Stimulated activated CD4-positive, alpha-beta T cell treated with anti-CD3 and anti-CD28 coated beads, Interleukin-1b, Interleukin-23, amount 100 ng/mL, for 1 hour (primary cell): Measurements from ENCODE around the gene NUP50.
"Not testable (repeated sequence)": the region's sequence is repeated elsewhere in the genome, so short reads cannot be mapped to it uniquely, and the experiment has no call there.

ENCODE experiments used
- DNase-seq, 2 donors: peaks; one replicate each; pipeline ENCODE4 v3.0.0-alpha.2; 2020; ENCODE audit warnings: low read depth in 2 of 2

NUP50 gene

GRCh38 chr22:45159652-45160462 lies 3.9 kb upstream of the NUP50 start:
- no peak for DNase-seq

GRCh38 chr22:45162531-45162930 lies 1.2 kb upstream of the NUP50 start:
- DNase-seq: no peak

GRCh38 chr22:45163099-45163450 lies 650 bp upstream of the NUP50 start:
- DNase-seq: no peak

GRCh38 chr22:45164270-45165088 lies 754 bp downstream of the NUP50 start:
- DNase-seq: peak in 1 of 2 donors; percentile 17

DNA sequence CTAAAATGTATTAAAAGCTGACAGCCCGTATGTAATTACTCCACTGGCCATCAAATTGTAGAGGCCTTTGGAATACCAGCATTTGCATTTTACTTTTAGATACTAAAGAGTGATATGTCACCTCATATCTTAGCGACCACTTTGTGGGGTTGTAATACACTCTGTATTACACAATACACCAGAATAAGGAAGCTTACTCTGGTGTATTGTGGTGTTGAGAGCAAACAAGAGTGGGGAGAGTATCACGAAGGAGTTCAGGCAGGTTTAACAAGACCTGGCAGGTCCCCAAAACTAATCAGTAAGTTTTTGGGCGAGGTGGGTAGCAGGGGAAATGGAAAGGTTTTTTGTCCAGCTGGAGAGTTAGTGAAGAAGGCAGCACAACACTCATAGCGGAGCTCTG lies 3.2 kb downstream of the NUP50 start:
- DNase-seq: no peak

DNA sequence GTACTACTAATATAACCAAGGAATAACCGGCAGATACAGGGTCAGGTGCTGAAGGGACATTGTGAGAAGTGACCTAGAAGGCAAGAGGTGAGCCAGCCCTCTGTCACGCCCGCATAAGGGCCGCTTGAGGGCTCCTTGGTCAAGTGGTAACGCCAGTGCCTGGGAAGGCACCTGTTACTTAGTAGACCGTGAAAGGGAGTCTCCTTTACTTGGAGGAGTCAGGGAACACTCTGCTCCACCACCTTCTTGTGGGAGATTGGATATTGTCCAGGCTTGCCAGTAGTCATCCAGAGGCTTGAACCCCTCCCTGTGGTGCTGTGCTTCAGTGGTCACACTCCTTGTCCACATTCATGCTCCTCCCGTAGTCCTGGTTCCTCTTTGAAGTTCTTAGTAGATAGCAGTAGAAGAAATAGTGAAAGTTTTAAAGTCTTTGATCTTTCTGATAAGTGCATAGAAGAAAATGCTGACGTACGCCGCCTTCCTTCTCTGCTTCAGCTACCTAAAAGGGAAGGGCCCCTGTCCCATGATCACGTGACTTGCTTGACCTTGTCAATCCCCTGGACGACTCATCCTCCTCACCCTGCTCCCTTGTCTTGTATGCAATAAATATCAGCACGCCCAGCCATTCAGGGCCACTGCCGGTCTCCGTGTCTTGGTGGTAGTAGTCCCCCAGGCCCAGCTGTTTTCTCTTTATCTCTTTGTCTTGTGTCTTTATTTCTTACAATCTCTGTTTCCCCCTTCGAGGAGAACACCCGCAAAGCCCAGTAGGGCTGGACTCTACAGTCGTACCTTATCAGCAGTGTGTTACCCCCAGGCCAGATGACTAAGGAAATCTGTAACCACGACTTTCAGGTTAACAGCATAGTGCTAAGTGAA lies 6.1 kb downstream of the NUP50 start:
- no peak for DNase-seq

DNA sequence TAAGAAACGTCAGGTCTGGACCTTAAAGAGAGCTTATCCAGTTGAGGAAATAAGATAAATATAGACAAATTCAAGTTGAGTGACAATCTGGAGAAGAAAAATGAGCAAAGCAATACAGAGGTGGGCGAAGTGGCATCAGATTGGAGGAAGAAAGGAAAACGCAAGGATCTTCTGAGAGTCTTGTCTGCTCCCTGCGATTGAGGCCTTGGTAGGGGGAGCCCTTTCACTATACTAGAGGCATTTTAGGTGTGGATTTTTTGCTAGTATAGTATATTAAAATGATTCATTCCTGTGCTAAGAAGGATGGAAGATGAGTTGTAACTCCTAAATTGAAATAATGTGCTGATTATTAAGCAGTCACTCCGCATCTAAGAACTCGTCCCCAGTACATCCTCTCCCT lies 8.1 kb downstream of the NUP50 start:
- no peak for DNase-seq

- no peak for DNase-seq
These were observed 9.3 kb downstream of the NUP50 start for GRCh38 chr22:45172881-45173585.

DNA sequence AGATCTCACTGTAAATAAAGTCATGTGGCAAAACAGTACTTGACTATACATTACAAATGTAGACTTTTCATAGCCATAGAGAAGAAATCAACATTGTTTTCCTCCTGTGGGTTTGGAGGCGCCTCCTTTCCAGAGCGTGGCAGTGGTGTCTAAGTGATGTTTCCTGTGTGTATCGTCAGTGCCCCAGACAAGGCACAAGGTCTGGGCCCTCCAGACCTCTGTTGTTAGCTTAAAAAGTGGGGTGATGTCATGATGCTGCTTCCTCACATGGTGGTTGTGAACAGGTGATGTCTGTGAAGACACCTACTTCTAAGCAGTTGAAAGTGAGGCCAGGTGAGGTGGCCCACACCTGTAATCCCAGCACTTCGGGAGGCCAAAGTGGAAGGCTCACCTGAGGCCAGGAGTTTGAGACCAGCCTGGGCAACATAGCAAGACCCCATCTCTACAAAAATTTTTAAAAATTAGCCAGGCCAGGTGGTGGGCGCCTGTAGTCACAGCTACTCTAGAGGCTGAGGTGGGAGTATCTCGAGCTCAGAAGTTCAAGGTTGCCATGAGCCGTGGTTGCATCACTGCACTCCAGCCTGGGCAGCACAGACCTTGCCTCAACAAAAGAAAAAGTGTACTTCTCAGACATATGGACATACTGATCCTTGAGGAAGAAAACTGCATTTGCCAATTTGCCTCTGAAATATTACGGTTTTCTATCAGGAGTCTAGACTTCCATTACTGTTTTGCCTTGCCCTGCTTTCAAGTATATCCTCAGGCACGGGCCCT lies 15.7 kb downstream of the NUP50 start:
- DNase-seq: no peak

GRCh38 chr22:45180146-45180679 lies 16.5 kb downstream of the NUP50 start:
- no peak for DNase-seq

- DNase-seq: no peak
These were observed 17.5 kb downstream of the NUP50 start for GRCh38 chr22:45181240-45181639.

GRCh38 chr22:45181766-45182165 lies 18.0 kb downstream of the NUP50 start:
- no peak for DNase-seq

DNA sequence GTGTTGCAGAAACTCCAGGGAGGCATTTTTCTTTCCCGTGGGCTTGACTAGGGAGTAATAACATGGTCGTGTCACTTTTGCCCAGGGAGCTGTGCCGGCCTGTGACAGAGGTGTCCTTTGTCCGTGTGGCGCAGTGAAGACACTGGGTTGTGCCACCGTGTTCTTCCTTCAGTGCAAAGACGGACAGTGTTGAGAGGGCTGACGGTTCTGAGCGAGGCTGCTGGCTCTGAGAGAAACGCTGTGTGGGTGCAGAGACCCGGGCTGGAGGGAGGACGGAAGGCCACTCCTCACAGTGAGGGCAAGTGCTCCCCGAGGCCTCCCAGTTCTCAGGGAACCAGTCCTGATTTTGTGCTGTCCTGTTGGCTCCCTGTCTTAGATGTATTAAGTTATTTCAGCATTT lies 20.2 kb downstream of the NUP50 start:
- DNase-seq: no peak

GRCh38 chr22:45185718-45186514 lies 22.2 kb downstream of the NUP50 start:
- DNase-seq: no peak

- no peak for DNase-seq
These were observed 24.2 kb downstream of the NUP50 start for GRCh38 chr22:45187891-45188290.

DNA sequence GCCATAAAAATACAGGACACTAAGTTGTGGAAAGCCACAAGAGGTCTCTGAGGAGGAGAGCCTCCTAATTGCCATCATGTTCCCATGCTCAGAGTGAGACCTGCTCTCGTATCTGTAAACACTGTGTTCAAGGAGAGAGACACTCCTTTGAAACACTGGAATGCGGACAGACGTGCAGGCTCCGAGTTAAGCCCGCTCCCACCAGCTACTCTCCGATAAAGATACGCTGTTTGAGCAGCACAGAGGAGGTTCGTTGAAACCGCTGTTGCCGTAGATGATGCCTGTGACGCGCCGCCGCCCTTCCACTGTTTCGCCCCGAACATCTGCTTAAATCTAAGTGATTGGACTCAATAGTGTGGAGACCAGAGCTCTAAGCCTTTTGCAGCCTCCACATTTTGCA lies 25.1 kb downstream of the NUP50 start:
- no peak for DNase-seq

DNA sequence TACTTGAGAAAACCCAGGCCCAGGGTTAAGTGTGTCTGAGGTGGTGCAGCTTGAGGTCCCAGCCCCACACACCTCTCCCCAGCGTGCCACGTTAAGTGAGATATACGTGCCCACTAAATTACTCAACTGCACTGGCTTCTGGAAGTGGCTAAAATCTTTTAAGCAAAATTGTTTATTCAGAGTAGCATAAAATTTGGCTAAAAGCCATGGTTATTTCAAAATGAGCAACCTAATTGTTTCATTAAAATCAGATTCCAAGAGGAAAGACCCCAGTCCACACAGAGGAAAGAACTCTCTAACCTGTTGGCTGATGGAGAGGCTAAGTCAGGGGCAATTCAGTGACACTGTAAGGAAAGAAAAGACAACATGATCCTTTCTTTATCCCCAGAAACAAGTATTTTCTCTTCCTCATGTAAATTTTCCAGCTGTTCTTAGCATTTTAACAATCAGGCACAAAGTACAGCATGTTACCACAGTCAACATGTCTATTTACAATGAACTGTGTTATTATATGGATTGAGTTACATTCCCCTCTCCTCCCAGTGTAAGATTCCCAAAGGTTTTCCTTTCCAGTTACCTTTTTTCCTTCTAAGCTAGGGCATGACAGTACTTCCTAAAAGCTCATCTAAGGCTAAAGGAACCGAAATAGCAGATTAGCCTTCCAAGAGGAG lies 26.6 kb downstream of the NUP50 start:
- no peak for DNase-seq

- DNase-seq: not testable (repeated sequence)
These were observed 28.0 kb downstream of the NUP50 start for GRCh38 chr22:45191746-45192145.

DNA sequence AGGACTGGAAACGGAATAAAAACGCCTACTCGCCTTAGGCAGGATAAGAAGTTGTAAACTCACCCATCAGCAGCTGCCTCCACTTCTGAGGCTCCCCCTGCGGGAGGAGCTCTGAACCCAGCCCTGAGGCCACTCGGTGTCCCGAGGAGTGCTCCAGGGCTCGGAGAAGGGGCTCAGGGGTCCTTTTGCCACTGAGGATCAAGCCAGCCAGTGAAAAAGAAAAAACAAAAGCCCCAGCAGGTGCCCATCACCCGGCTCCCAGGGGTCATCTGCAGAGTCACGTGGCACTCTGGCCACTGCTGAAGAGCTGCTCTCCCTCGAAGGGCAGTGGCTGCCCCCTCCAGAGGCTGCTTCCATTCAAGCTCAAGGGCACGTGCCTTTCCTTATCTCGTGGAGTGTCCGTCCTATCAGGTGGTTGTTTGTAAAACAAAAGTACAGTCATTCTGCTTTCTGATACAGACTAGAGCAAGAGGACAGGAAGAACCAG lies 29.0 kb downstream of the NUP50 start:
- no peak for DNase-seq
